Stimulated activated CD4-positive, alpha-beta T cell treated with anti-CD3 and anti-CD28 coated beads, Interleukin-15, amount 100 ng/mL, for 1 hour (primary cell): Measurements from ENCODE around the gene TRPV2.

Experiments used
- DNase-seq, 2 donors: peaks; one replicate each; pipeline ENCODE4 v3.0.0-alpha.2; 2020; ENCODE audit warnings: low read depth in 1 of 2, low spot score in 1 of 2

The TRPV2 gene

DNA sequence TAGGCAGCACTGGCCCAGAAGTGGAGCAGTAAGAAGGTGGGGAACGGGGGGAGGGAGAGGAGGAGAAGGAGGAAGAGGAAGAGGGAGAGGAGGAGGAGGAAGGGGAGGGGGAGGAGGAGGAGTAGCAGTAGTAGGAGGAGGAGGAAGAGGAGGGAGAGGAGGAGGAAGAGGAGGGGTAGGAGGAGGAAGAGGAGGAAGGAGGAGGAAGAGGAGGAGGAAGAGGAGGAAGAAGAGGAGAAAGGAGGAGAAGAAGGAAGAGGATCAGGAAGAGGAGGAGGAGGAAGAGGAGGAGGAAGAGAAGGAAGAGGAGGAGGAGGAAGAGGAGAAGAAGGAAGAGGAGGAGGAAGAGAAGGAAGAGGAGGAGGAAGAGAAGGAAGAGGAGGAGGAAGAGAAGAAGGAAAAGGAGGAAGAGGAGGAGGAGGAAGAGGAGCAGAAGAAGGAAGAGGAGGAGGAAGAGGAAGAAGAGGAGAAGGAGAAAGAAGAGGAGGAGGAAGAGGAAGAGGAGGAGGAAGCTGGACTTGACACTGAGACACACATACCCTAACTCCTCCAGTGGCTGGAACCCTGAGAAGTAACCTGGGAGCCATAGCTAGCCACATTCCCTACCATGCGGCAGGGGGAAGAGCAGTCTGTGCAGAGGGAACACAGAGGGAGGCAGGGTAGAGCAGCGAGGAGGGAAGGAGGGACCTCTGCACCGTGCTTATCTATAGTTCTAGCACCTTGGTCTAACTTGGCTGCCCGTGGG is 40.8 kb downstream of the TRPV2 start:
- DNase-seq = no peak

DNA sequence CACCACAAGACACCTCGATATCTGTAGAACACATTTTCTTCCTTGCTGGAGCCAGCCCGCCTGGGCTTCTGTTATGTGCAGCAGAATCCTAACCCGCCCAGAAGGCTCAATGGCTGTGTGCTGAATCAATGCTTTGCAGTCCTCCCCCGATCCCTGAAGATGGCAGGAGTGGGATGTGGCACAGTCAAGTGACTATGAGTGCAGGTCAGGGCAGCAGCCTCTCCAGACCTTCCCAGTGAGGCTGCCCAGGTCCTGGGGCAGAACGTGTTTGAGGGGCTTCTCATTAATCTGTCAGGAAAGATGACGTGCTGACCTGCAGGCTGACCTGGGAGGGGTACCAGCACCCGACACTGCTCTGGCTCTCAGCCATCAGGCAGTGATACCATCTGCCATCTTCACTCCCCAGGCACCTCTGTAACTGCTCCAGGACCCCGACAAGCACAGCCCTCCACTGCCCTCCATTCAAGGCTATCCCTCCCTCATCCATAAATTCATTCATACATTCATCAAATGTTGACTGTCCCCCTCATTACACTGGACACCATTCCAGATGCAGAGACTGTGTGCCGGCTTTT is 41.5 kb downstream of the TRPV2 start:
- no peak for DNase-seq

GRCh38 chr17:16459271-16459670 is 43.9 kb downstream of the TRPV2 start:
- no peak for DNase-seq

- no peak for DNase-seq
Observed at GRCh38 chr17:16459855-16460550, 44.6 kb downstream of the TRPV2 start.

- DNase-seq = no peak
Observed at GRCh38 chr17:16460796-16461605, 45.6 kb downstream of the TRPV2 start.

- DNase-seq = no peak
Observed at GRCh38 chr17:16461606-16461866, 46.2 kb downstream of the TRPV2 start.

DNA sequence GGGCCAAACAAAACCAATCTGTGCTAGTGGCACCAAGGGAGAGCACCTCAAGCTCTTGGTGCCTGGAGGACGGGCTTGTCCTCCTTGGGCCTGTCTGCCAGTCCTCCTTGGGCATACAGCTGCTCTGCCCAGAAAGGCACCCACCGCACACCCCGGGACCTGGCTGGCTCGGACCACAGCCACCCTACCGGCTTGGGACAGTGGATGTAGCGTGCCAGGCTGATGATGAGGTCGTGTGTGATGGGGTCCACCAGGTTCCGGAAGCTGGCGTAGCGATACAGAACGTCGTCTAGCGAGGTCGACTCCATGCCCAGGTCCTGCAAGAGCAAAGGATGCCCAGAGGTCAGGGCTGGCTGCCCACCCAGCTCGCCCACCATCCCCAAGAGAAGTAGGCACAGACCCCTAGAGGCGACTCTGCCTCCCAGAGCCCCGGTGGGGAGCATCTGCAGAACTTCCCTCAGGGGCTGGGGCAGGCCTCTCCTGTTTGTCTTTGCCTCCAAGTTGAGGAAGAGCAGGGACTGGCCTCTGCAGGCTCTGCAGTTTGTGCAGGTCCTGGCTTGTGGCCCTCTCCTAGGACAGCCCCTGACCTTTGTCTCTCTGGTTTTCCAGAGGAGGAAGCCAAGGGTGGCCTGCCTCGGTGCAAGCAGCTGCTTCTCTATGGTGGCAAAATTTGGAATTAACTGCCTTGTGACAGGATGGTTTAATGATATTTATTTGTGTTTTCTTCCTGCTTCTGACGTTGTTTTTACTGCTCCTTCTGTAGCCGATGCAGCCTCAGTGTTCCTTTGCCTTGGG is 46.9 kb downstream of the TRPV2 start:
- DNase-seq = no peak

DNA sequence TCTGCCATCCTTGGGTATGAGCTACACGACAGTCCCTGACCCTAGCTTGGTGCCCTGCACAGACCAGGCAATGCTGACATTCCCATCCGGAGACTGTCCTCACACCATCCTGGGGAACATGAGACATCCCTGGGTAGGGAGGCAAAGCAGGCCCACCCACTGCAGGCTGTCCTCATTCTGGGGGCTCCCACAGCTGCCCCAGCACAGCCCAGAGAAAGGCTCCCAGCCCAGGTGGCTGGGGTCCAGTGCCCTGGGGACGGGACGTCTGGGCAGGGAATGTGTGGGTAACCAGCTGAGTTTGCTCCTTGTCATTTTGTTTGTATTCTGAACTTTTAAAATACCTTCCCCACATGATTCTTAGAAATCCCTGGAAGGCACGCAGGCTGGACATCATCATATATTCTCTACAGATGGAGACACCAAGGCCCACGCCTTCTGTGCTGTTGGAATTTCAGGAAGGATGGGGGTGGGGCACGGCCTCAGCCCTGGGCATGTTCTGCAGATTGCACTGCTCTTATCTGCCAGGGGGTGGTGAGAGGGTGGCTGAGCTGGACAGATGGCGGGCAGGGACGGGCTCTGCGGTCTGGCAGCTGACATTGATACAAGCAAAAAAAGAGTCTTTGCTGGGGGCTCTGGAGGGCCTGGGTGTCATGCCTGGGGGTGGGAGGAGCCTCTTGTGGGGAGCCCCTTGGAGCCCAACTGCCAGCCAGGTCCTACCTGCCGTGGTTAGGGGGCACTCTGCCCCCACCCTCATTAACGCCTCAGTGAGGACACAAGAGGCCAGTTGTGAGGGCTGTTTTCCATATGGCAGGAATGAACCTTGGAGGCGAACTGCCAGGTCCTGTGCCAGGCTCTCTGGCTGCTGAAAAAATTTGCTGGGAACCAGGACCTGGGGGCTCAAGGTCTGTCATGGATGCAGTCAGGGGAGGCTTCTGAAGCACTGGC is 48.3 kb downstream of the TRPV2 start:
- no peak for DNase-seq

- no peak for DNase-seq
Observed at GRCh38 chr17:16464303-16465051, 49.1 kb downstream of the TRPV2 start.

GRCh38 chr17:16465052-16465312 is 49.6 kb downstream of the TRPV2 start:
- no peak for DNase-seq

- DNase-seq = no peak
Observed at GRCh38 chr17:16465861-16466338, 50.5 kb downstream of the TRPV2 start.

DNA sequence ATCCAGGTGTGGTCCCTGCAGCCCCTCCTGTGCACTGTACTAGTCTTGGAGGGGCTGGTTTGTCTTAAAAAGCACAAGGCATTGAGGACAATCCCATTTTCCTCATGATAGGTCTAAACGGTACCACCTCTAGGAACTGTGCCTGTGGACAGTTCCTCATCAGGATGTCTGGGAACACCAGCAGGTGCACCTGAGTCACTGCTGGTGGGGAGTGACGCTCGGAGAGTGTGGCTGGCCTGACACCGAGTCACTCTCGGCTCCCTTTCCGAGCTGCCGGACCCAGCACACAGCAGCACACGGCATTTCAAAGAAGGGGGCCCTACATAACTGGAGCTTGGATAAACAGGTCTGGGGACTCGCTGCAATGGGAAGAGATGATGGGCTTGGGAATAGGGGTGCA is 51.0 kb downstream of the TRPV2 start:
- no peak for DNase-seq

DNA sequence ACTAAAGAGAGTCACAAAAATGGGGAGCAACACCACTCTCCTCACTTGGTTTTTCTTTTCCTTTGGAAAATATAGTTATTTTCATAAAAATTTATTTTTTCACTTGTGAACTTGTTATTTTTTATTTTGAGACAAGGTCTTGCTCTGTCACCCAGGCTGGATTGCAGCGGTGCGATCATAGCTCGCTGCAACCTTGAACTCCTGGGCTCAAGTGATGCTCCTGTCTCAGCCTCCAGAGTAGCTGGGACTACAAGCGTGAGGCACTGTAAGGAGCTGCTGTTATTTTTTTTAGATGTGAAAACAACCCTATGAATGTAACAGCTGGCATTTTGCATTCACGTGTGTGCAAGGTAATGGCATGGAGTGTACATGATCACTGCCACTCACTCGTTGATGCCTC is 51.7 kb downstream of the TRPV2 start:
- DNase-seq = no peak

GRCh38 chr17:16467886-16468285 is 52.5 kb downstream of the TRPV2 start:
- no peak for DNase-seq

DNA sequence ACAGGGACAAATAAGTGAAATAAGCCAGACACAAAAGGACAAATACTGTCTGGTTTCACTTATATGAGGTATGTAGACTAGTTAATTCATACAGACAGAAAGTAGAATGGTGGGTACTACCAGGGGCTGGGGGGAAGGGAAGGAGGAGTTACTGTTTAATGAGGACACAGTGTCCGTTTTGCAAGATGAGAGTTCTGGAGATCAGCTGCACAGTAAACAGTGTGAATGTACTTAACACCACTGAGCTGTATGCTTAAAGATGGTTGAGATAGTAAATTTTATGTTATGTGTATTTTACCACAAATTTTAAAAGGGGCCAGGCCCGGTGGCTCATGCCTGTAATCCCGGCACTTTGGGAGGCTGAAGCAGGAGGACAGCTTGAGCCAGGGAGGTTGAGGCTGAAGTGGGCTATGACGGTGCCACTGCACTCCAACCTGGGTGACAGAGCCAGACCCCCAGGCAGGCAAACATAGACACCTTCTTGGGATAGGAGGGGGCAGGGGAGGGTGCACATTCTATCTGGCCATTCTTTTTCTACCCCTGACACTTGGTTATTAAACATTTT is 53.1 kb downstream of the TRPV2 start:
- DNase-seq = no peak

GRCh38 chr17:16470265-16470664 is 54.9 kb downstream of the TRPV2 start:
- no peak for DNase-seq

DNA sequence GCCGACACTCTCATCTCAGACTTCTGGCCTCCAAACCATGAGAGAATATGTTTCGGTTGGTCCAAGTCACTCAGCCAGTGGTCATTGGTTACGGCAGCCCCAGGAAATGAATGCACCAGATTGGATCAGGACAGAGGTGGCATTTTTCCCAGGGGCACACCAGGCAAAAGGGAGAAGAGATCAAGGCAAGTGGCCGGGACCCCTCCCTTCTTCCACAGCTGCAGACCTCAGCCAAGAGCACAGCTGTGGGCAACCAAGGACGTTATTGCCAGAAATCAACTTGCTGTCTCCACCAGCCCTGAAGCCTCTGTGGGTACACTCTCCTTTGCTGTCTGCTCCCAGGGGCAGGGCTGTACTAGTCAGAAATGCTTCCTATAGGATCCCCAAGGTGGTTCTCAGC is 55.9 kb downstream of the TRPV2 start:
- no peak for DNase-seq

DNA sequence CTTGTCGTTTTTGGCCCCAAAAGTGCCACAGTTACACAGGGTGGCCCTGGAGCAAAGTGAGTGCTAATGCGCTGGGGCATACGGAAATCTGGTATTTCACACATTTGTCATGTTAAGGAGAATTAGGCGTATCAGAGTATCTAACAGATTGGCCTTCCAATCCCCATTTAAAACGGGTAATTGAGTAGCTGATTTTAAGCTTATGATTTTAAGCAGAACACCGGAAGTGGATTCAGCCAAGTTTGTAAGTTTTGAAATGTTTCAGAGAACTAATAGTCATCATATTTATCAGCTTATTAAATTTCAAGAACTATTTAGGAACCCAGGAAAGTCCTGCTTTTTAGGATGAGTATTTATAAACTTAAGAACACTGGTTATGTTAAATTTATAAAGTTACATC is 57.2 kb downstream of the TRPV2 start:
- DNase-seq = no peak
